ENCODE data around the gene GPR18.

DNA sequence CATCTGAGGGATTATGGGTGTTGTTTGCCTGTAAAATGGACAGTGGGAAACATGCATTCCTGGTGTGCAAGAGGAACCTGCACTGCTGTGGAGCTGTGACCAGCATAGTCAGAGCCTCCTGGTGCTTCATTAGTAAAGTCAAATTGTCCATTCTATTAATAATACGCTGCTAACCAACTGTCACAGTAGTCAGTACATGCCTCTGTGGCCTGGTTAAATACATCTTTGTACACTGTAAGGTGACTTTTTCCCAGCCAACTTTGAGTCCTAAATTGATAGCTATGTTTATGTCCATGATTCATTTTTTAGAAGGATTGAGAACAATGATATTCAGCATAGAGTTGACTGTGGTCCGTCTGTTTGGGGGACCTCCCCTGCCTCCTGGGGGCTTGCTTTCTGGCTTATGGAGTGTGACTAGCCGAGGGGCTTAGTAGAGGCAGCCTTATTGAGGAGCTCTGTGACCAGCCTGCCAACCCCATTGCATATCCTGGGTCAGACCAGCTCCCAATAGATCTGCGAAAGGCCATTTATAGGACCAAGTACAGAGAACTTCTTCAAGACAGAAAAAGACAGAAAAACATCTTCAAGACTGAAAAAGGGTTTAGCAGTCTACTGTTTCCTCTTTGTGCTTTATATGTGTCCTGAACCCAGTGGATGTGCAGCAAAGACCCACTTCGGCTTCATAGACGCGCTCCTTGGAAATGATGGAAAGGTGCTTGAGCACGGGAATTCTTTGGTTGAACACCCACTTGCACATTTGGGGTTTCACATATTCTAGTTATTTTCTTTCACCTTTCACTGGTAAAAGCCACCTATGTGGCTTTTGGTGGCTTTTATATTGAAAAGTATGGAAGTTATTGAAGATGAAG, 44.7 kb upstream of the GPR18 start:
- TF ChIP-seq, protein P1, sequence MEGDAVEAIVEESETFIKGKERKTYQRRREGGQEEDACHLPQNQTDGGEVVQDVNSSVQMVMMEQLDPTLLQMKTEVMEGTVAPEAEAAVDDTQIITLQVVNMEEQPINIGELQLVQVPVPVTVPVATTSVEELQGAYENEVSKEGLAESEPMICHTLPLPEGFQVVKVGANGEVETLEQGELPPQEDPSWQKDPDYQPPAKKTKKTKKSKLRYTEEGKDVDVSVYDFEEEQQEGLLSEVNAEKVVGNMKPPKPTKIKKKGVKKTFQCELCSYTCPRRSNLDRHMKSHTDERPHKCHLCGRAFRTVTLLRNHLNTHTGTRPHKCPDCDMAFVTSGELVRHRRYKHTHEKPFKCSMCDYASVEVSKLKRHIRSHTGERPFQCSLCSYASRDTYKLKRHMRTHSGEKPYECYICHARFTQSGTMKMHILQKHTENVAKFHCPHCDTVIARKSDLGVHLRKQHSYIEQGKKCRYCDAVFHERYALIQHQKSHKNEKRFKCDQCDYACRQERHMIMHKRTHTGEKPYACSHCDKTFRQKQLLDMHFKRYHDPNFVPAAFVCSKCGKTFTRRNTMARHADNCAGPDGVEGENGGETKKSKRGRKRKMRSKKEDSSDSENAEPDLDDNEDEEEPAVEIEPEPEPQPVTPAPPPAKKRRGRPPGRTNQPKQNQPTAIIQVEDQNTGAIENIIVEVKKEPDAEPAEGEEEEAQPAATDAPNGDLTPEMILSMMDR (IDR thresholded peaks at IDR 0.05), result no peak
- no peak for TF ChIP-seq ZFX (IDR thresholded peaks at IDR 0.05; ENCODE audit: borderline replicate concordance)
